ELR (cell line): ENCODE measurements around the gene APOA1.

Source experiments
- DNase-seq: peaks from one replicate; pipeline ENCODE4 v3.0.0-alpha.2; 2015; ENCODE audit warnings: low read depth

Gene APOA1

GRCh38 chr11:116837231-116838091 is at the start of gene APOA1:
Gene APOA1 (minus strand): TSS chr11:116837622. CDS start chr11:116837387, 235 bp downstream.
- no peak for DNase-seq

GRCh38 chr11:116885951-116886655 is 48.7 kb upstream of the APOA1 start:
- no peak for DNase-seq

GRCh38 chr11:116882386-116882785 is 45.0 kb upstream of the APOA1 start:
- DNase-seq: peak; percentile 83

- no peak for DNase-seq
Observed at GRCh38 chr11:116881143-116881542, 43.7 kb upstream of the APOA1 start.

- peak; percentile 80 for DNase-seq
Observed at GRCh38 chr11:116879800-116880625, 42.6 kb upstream of the APOA1 start.

GRCh38 chr11:116876656-116877055 is 39.2 kb upstream of the APOA1 start:
- no peak for DNase-seq

- no peak for DNase-seq
Observed at GRCh38 chr11:116875194-116875593, 37.8 kb upstream of the APOA1 start.

- DNase-seq: peak; percentile 23
Observed at GRCh38 chr11:116874251-116874650, 36.8 kb upstream of the APOA1 start.

GRCh38 chr11:116873381-116873780 is 36.0 kb upstream of the APOA1 start:
- no peak for DNase-seq

GRCh38 chr11:116871248-116871647 is 33.8 kb upstream of the APOA1 start:
- peak; percentile 94 for DNase-seq

- no peak for DNase-seq
Observed at GRCh38 chr11:116870054-116870453, 32.6 kb upstream of the APOA1 start.

- DNase-seq: no peak
Observed at GRCh38 chr11:116869610-116870009, 32.2 kb upstream of the APOA1 start.

- no peak for DNase-seq
Observed at GRCh38 chr11:116868066-116868465, 30.6 kb upstream of the APOA1 start.

GRCh38 chr11:116867619-116868018 is 30.2 kb upstream of the APOA1 start:
- DNase-seq: no peak

- DNase-seq: no peak
Observed at GRCh38 chr11:116866804-116867455, 29.5 kb upstream of the APOA1 start.

- no peak for DNase-seq
Observed at GRCh38 chr11:116865696-116866095, 28.3 kb upstream of the APOA1 start.

- no peak for DNase-seq
Observed at GRCh38 chr11:116864531-116864930, 27.1 kb upstream of the APOA1 start.

- peak; percentile 20 for DNase-seq
Observed at GRCh38 chr11:116862951-116863350, 25.5 kb upstream of the APOA1 start.

- DNase-seq: no peak
Observed at GRCh38 chr11:116862185-116862584, 24.8 kb upstream of the APOA1 start.

- DNase-seq: peak; percentile 91
Observed at GRCh38 chr11:116861539-116861938, 24.1 kb upstream of the APOA1 start.

GRCh38 chr11:116860303-116860702 is 22.9 kb upstream of the APOA1 start:
- no peak for DNase-seq

- DNase-seq: no peak
Observed at GRCh38 chr11:116859175-116859574, 21.8 kb upstream of the APOA1 start.
